Common myeloid progenitor, CD34-positive (primary cell): ENCODE measurements around the gene TPST1.
"Not testable (repeated sequence)": the region's sequence is repeated elsewhere in the genome, so short reads cannot be mapped to it uniquely, and the experiment has no call there.

Experiments
- CTCF ChIA-PET: fragments of 350-600 bp; sonication (Branson Sonifier 250); formaldehyde crosslinking; loops from one replicate; lab custom pipeline; 2021; ENCODE audit warnings: antibody characterized with exemption; lab: Charles Lee
- POLR2A ChIA-PET: fragments of 350-600 bp; sonication (Branson Sonifier 250); formaldehyde crosslinking; loops from one replicate; lab custom pipeline; 2021; ENCODE audit warnings: antibody characterized with exemption; lab: Charles Lee
- DNase-seq, 3 donors: peaks; one replicate each; pipeline versions ENCODE4 v3.0.0 to v3.0.0-alpha.2; 2013
- H3K27ac ChIP-seq, 2 experiments: 1 replicate in 1 of 2; 2 replicates in 1 of 2; pipeline ENCODE4 v1.7.0; 2013; ENCODE audit warnings: inconsistent platforms in 2 of 2, low read length in 2 of 2, mild to moderate bottlenecking in 2 of 2, low read depth in 1 of 2, moderate library complexity in 1 of 2; ENCODE audit not compliant: severe bottlenecking in 2 of 2, insufficient read depth in 1 of 2, poor library complexity in 1 of 2
- H3K27me3 ChIP-seq, 5 experiments: replicated peaks in 2 of 5; 1 replicate in 3 of 5; 2 replicates in 2 of 5; pipeline versions ENCODE4 v1.6.1 to v1.7.0; 2013; ENCODE audit warnings: low read length in 4 of 5, mild to moderate bottlenecking in 2 of 5, moderate library complexity in 2 of 5, inconsistent platforms in 1 of 5; ENCODE audit not compliant: insufficient read depth in 5 of 5, control insufficient read depth in 4 of 5
- H3K36me3 ChIP-seq, 4 experiments: 1 replicate in 2 of 4; 2 replicates in 2 of 4; pipeline versions ENCODE4 v1.6.1 to v1.7.0; 2013; ENCODE audit warnings: low read length in 3 of 4, control low read depth in 1 of 4, mild to moderate bottlenecking in 1 of 4; ENCODE audit not compliant: control insufficient read depth in 4 of 4, insufficient read depth in 4 of 4
- H3K4me1 ChIP-seq, 4 experiments: 1 replicate in 3 of 4; 2 replicates in 1 of 4; pipeline versions ENCODE4 v1.6.1 to v1.7.1; 2013; ENCODE audit warnings: low read length in 3 of 4, mild to moderate bottlenecking in 3 of 4, control low read depth in 1 of 4, inconsistent platforms in 1 of 4, moderate library complexity in 1 of 4; ENCODE audit not compliant: control insufficient read depth in 4 of 4, insufficient read depth in 4 of 4; ENCODE audit errors: control extremely low read depth in 1 of 4
- H3K4me3 ChIP-seq, 7 experiments: 1 replicate in 4 of 7; 2 replicates in 3 of 7; pipeline versions ENCODE4 v1.5.1 to v1.7.0; 2013; ENCODE audit warnings: mild to moderate bottlenecking in 7 of 7, low read length in 6 of 7, moderate library complexity in 6 of 7, inconsistent platforms in 2 of 7, low read depth in 2 of 7, control low read depth in 1 of 7; ENCODE audit not compliant: insufficient read depth in 4 of 7, control insufficient read depth in 1 of 7; ENCODE audit errors: extremely low read depth in 1 of 7
- H3K9me3 ChIP-seq, 5 experiments: 1 replicate in 4 of 5; 2 replicates in 1 of 5; pipeline versions ENCODE4 v1.6.1 to v1.7.1; 2013; ENCODE audit warnings: low read length in 4 of 5, mild to moderate bottlenecking in 2 of 5, inconsistent platforms in 1 of 5, low read depth in 1 of 5, moderate library complexity in 1 of 5; ENCODE audit not compliant: control insufficient read depth in 4 of 5, insufficient read depth in 2 of 5; ENCODE audit errors: control extremely low read depth in 1 of 5
- WGBS: methylation state at CpG from one replicate; pipeline ENCODE4 v1.1.5; 2013; ENCODE audit not compliant: insufficient coverage; 5-methylcytosine and 5-hydroxymethylcytosine counted together

Gene TPST1

DNA sequence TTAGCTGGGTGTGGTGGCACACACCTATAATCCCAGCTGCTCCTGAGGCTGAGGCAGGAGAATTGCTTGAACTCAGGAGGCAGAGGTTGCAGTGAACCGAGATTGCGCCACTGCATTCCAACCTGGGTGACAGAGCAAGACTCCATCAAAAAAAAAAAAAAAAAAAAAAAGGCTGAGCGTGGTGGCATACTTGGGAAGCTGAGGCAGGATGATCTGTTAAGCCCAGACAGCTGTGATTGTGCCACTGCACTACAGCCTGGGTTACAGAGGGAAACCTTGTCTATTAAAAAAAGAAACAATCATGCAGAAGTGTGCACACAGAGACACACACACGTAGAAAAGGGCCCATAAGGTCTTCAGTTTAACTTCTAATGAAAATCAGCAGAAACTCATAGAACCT lies 150.6 kb downstream of the TPST1 start:
- peaks cover 0 to 13% (median 6%) of the 10 kb centered on the region in 4 experiments for H3K4me1 ChIP-seq

DNA sequence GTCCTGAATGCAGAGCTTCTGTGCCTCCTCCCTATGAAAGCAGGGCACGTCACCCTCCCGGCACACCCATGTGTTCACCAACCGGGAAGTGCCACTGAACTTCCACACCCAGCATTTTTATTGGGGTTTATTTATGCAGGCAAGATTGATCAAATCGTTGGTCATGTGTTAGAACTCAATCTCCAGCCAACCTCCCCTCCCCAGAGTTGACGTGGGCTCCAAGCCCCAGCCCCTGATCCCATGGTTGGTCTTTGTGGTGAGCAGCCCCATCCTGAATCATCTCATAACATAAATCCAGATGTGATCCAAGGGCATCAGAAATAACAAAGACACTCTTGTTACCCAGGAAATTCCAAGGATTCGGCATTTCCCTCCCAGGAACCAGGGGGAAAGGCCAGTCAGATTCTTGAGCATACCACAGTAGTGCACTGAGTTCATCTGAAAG lies 151.2 kb downstream of the TPST1 start:
- CTCF ChIA-PET = no interaction called here
- peaks cover 0 to 13% (median 6%) of the 10 kb centered on the region in 4 experiments for H3K4me1 ChIP-seq
- POLR2A ChIA-PET = no interaction called here
- H3K36me3 ChIP-seq = no peaks in the 10 kb centered on the region
- H3K4me3 ChIP-seq = no peak overlapping the region
- no peaks in the 10 kb centered on the region for H3K27me3 ChIP-seq
- no peak for DNase-seq
- H3K9me3 ChIP-seq = no peaks in the 10 kb centered on the region
- WGBS = 100% methylated on average over 4 of the region's 6 CpGs
- H3K27ac ChIP-seq = no peak overlapping the region

More for the DNA sequence above, 150.6 kb downstream of the TPST1 start:
- POLR2A ChIA-PET = no interaction called here
- no peaks in the 10 kb centered on the region for H3K36me3 ChIP-seq
- H3K9me3 ChIP-seq = no peaks in the 10 kb centered on the region
- no peaks in the 10 kb centered on the region for H3K27me3 ChIP-seq
- no peak overlapping the region for H3K27ac ChIP-seq
- WGBS = 100% methylated on average over 2 of the region's 4 CpGs
- no peak overlapping the region for H3K4me3 ChIP-seq
- no peak for DNase-seq
- CTCF ChIA-PET = interaction anchor here (0.5 kb wide), 1 partner anchor 198 kb away, joined by 4 read pairs; no protein-coding TSS in a partner anchor

DNA sequence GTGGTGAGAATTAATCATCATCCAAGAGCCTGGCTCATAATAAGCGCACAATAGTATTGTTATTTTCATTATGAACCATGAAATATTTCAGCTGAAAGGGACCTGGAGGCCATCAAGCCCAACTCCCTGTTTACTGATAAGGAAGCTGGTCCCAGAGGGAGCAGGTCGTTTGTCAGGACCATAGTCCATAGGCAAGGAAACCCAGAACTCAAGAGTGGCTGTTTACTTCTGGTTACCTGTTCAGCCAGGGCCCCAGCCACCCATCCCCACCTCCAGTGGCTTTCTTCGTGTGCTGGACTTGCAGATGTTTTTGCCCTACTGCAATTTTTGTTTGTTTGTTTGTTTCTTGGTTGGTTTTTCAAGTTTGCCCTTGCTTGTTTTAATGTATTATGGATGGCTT lies 152.0 kb downstream of the TPST1 start:
- Histone ChIP-seq H3K4me1 (peaks cover 0 to 11% (median 6%) of the 10 kb centered on the region in 4 experiments), H3K27me3 (no peaks in the 10 kb centered on the region), H3K36me3 (no peaks in the 10 kb centered on the region), H3K9me3 (no peaks in the 10 kb centered on the region), H3K27ac (no peak overlapping the region), H3K4me3 (no peak overlapping the region)
- WGBS = 100% methylated on average over 2 of the region's 3 CpGs
- no peak for DNase-seq
- POLR2A ChIA-PET = no interaction called here
- CTCF ChIA-PET = no interaction called here

DNA sequence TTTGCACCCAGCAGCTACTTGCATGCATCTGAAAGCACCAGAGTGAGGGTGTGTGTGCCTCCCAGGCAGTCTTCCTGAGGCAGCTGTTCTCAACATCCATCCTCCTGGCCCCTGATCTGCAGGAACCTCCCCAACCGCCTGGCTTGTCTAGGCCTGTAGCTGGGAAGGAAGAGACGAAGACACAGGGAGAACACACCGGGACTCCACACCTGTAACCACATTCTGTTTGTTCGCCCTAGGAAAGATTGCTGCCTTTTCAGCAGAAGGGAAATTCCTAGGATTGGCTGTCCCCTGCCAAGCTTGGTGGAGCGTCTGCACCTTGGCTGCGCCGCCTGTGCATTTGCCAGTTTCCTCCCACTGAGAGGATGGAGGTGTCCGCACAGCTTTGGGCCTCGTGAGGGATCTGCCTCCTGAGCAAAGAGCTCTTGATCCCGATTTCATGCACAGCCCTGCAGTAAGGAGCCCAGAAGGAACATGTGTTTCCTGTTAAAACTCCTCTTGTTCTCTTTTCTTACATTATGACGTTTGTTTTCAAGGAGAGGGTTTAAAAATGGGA lies 154.6 kb downstream of the TPST1 start:
- ChIA-PET POLR2A (no interaction called here), CTCF (no interaction called here)
- Histone ChIP-seq H3K27me3 (no peaks in the 10 kb centered on the region), H3K36me3 (no peaks in the 10 kb centered on the region), H3K9me3 (no peaks in the 10 kb centered on the region), H3K27ac (no peak overlapping the region), H3K4me3 (no peak overlapping the region), H3K4me1 (peaks cover 0 to 9% (median 6%) of the 10 kb centered on the region in 4 experiments)
- DNase-seq = peak in 2 of 3 donors; percentile 10 to 13
- 57% methylated on average over 6 of the region's 11 CpGs for WGBS

DNA sequence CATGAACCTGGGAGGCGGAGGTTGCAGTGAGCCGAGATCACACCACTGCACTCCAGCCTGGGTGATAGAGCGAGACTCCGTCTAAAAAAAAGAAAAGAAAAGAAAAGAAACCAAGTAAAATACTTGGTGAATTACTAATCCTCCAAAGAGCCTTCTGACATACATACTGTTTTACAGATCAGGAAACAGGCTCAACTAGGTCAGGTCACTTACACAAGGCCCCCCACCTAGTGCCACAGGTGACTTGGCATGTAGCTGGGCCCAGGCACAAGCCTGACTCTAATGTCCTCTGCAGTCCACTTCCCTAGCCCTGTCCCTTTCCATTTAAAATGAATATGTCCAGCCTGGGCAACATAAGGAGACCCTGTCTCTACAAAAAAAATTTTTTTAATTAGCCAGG lies 157.0 kb downstream of the TPST1 start:
- no CpG with 5 or more reads among the region's 4 CpGs for WGBS
- Histone ChIP-seq H3K4me3 (no peak overlapping the region), H3K4me1 (peaks cover 0 to 9% (median 6%) of the 10 kb centered on the region in 4 experiments), H3K27ac (no peak overlapping the region), H3K36me3 (no peaks in the 10 kb centered on the region), H3K27me3 (no peaks in the 10 kb centered on the region), H3K9me3 (no peaks in the 10 kb centered on the region)
- CTCF ChIA-PET = interaction anchor here (0.6 kb wide), 1 partner anchor 1438 kb away, joined by 3 read pairs; no protein-coding TSS in a partner anchor
- POLR2A ChIA-PET = no interaction called here
- DNase-seq = no peak

DNA sequence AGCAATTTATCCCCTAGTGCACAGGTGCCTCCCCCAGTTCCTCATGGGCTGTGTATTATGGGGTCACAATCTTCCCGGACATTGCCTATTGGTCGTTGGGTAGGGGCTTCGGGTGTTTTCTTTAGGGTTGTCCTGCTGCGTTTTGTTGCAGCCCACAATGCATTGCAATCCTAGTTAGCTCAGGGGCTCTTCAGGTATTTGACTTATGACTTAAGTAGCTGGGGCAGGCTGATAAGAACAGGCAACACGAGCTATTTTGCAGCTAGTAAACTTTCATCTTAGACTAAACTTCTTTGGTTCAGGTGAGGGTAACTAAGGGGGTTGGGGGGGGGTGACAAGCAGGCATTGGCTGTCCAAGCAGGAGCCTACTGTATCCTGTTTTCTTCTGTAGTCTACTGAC lies 158.5 kb downstream of the TPST1 start:
- Histone ChIP-seq H3K9me3 (no peaks in the 10 kb centered on the region), H3K27ac (no peak overlapping the region), H3K4me3 (no peak overlapping the region), H3K27me3 (no peaks in the 10 kb centered on the region), H3K4me1 (peaks cover 0 to 9% (median 6%) of the 10 kb centered on the region in 4 experiments), H3K36me3 (no peaks in the 10 kb centered on the region)
- ChIA-PET POLR2A (no interaction called here), CTCF (interaction anchor here (1.2 to 1.3 kb wide), 2 partner anchors 11 to 15 kb away, joined by 3 to 4 read pairs; no protein-coding TSS in a partner anchor)
- WGBS = 100% methylated on average over 3 of the region's 5 CpGs
- DNase-seq = no peak

DNA sequence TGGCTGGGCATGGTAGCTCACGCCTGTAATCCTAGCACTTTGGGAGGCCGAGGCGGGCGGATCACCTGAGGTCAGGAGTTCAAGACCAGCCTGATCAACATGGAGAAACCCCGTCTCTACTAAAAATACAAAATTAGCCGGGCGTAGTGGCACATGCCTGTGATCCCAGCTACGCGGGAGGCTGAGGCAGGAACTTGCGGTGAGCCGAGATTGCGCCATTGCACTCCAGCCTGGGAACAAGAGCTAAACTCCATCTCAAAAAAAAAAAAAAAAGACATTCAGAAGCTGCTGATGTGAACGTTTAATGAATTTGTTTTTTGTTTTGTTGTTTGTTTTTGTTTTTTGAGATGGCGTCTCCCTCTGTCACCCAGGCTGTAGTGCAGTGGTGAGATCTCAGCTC lies 159.9 kb downstream of the TPST1 start:
- POLR2A ChIA-PET, DNase-seq, H3K4me1 ChIP-seq, H3K4me3 ChIP-seq, H3K27me3 ChIP-seq, H3K36me3 ChIP-seq, H3K9me3 ChIP-seq, H3K27ac ChIP-seq: not testable (repeated sequence)
- WGBS = 92% methylated on average over 4 of the region's 14 CpGs
- CTCF ChIA-PET = interaction anchor here (0.6 kb wide), 1 partner anchor 8 kb away, joined by 3 read pairs; no protein-coding TSS in a partner anchor
